Transverse colon (tissue), 4 donors: ENCODE measurements around the gene SYNE3. TPM values are rescaled to one million over a fixed set of nuclear protein-coding genes. Genes with fewer than 3 reads are reported as not detected.
"Not testable (repeated sequence)": the region's sequence is repeated elsewhere in the genome, so short reads cannot be mapped to it uniquely, and the experiment has no call there.

Experiments
- DNase-seq: peaks from one replicate; pipeline ENCODE4 v3.0.0-alpha.2; 2019
- H3K27ac ChIP-seq, 4 donors: fragments of 200-600 bp; sonication (generic); 2 replicates each; pipeline ENCODE4 v1.5.1; 2016 to 2018; ENCODE audit warnings: inconsistent platforms in 4 of 4
- H3K27me3 ChIP-seq: fragments of 200-600 bp; sonication (generic); 2 replicates; pipeline ENCODE4 v1.5.1; 2017; ENCODE audit warnings: inconsistent platforms
- H3K36me3 ChIP-seq, 4 donors: fragments of 200-600 bp; sonication (generic); 2 replicates each; pipeline ENCODE4 v1.5.1; 2017 to 2019; ENCODE audit warnings: inconsistent platforms in 4 of 4
- H3K4me1 ChIP-seq, 4 donors: fragments of 200-600 bp; sonication (generic); 2 replicates each; pipeline ENCODE4 v1.5.1; 2017 to 2020; ENCODE audit warnings: inconsistent platforms in 4 of 4
- H3K4me3 ChIP-seq, 4 donors: fragments of 200-600 bp; sonication (generic); 1 replicate in 1 of 4; 2 replicates in 3 of 4; pipeline versions ENCODE4 v1.5.1 to v1.6.1; 2017 to 2019; ENCODE audit warnings: inconsistent platforms in 4 of 4
- H3K9me3 ChIP-seq, 2 donors: fragments of 200-600 bp; sonication (generic); 2 replicates each; pipeline ENCODE4 v1.5.1; 2017 to 2019; ENCODE audit warnings: inconsistent platforms in 2 of 2
- CTCF ChIP-seq, 5 experiments: fragments of 200-600 bp in 3 of 5; fragments of 450-650 bp in 2 of 5; sonication (generic) in 3 of 5; IDR thresholded peaks; 1 replicate in 2 of 5; 2 replicates in 3 of 5; pipeline ENCODE4 v1.5.1; 2016 to 2017; ENCODE audit warnings: antibody characterized with exemption in 5 of 5, inconsistent platforms in 3 of 5, mild to moderate bottlenecking in 2 of 5, moderate library complexity in 1 of 5
- EP300 ChIP-seq: sonication (generic); formaldehyde crosslinking; IDR thresholded peaks from one replicate; pipeline ENCODE4 v1.6.1; 2017; ENCODE audit warnings: antibody characterized with exemption, low read depth
- POLR2A ChIP-seq: fragments of 450-650 bp; IDR thresholded peaks from one replicate; pipeline ENCODE4 v1.6.1; 2016; ENCODE audit warnings: antibody characterized with exemption, mild to moderate bottlenecking, moderate library complexity
- POLR2AphosphoS5 ChIP-seq, 3 donors: sonication (generic); formaldehyde crosslinking; IDR thresholded peaks; one replicate each; pipeline ENCODE4 v1.6.1; 2016; ENCODE audit warnings: antibody characterized with exemption in 3 of 3
- WGBS, 2 donors: methylation state at CpG; one replicate each; pipeline ENCODE4 v1.1.5; 2018; ENCODE audit warnings: low coverage in 1 of 2; 5-methylcytosine and 5-hydroxymethylcytosine counted together
- in situ Hi-C, 4 donors: fragments of 200-750 bp; cut with MboI; loops; one replicate each; pipeline versions ENCODE4 v1.15.0 to v1.15.1; 2017; ENCODE audit warnings: low sequenced_read_pairs in 3 of 4, low pct_ligation_motif_present in 1 of 4, low pct_unique_long_range_greater_than_20kb in 1 of 4
- intact Hi-C: fragments of 100-400 bp; cut with DNase I; formaldehyde crosslinking; loops from one replicate; pipeline ENCODE4 v1.15.1; 2023; ENCODE audit warnings: low total_unique reads
- total RNA-seq, 4 donors: library from RNA; depleted of rRNA; stranded (reverse); fragments of >200 nt; gene quantifications; one replicate each; pipeline ENCODE4 v1.1.0, GENCODE V29; 2016

SYNE3 gene
- total RNA-seq, 4 donors from 2014 or later: 9.8 to 46.8 (median 13.9) TPM

DNA sequence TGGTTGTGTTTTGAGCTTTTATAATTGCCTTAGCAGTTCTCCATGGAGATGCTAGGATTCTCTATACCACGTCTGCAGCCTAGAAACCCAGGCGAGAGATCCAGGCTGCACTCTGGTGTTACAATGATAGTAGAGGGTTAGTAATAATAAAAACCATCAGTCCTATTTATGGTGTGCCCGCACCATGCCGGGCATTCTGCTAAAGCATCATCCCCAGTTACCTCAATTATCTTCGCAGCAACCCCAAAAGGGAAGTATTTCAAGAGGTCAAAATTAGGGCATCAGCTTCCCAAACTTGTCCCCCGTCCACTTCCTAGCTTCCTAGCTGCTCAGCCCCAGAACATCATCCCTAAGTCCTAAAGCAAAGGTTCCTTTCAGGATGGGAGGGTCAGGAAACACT lies 3.2 kb downstream of the SYNE3 start:
- no peak for DNase-seq
- 53 to 80% methylated on average over 4 to 6 of the region's 6 CpGs for WGBS, 2 donors
- Histone ChIP-seq H3K4me1 (peaks cover 18 to 43% (median 31%) of the 10 kb centered on the region in 4 donors), H3K9me3 (no peaks in the 10 kb centered on the region), H3K4me3 (no peak overlapping the region), H3K27me3 (no peaks in the 10 kb centered on the region), H3K27ac (no peak overlapping the region), H3K36me3 (no peaks in the 10 kb centered on the region)
- intact Hi-C loops (no loop called here), in situ Hi-C loops (no loop called here)
- TF ChIP-seq EP300: no peak
- no peak for TF ChIP-seq POLR2AphosphoS5 (IDR thresholded peaks at IDR 0.05)
- TF ChIP-seq CTCF (IDR thresholded peaks at IDR 0.05): no peak
- no peak for TF ChIP-seq POLR2A

GRCh38 chr14:95511687-95512086 lies 4.8 kb downstream of the SYNE3 start:
- intact Hi-C loops: no loop called here
- WGBS, 2 donors: 80% methylated on average over 5 of the region's 5 CpGs; no CpG with 5 or more reads in 1 of the 2 donors
- Histone ChIP-seq H3K36me3 (no peaks in the 10 kb centered on the region), H3K9me3 (no peaks in the 10 kb centered on the region), H3K27ac (no peak overlapping the region), H3K4me3 (no peak overlapping the region), H3K27me3 (no peaks in the 10 kb centered on the region), H3K4me1 (peaks cover 9 to 36% (median 30%) of the 10 kb centered on the region in 4 donors)
- in situ Hi-C loops: no loop called here
- DNase-seq: no peak
- TF ChIP-seq EP300 (no peak), POLR2AphosphoS5 (IDR thresholded peaks at IDR 0.05) (no peak), CTCF (IDR thresholded peaks at IDR 0.05) (no peak), POLR2A (no peak)

- Histone ChIP-seq H3K27me3 (no peaks in the 10 kb centered on the region), H3K36me3 (no peaks in the 10 kb centered on the region), H3K27ac (no peak overlapping the region), H3K9me3 (no peaks in the 10 kb centered on the region), H3K4me1 (peaks cover 9 to 32% (median 25%) of the 10 kb centered on the region in 4 donors), H3K4me3 (no peak overlapping the region)
- no peak for DNase-seq
- intact Hi-C loops: no loop called here
- whole genome bisulfite sequencing, 2 donors: 93 to 100% methylated on average over 1 to 5 of the region's 5 CpGs
- TF ChIP-seq EP300 (no peak), POLR2A (no peak), POLR2AphosphoS5 (IDR thresholded peaks at IDR 0.05) (no peak), CTCF (IDR thresholded peaks at IDR 0.05) (no peak)
- in situ Hi-C loops: no loop called here
Measured at GRCh38 chr14:95510804-95511203, 5.6 kb downstream of the SYNE3 start.

GRCh38 chr14:95510344-95510743 lies 6.1 kb downstream of the SYNE3 start:
- DNase-seq, H3K27me3 ChIP-seq, H3K36me3 ChIP-seq, intact Hi-C loops, H3K9me3 ChIP-seq, in situ Hi-C loops, H3K27ac ChIP-seq, H3K4me3 ChIP-seq: not testable (repeated sequence)
- peaks cover 5 to 27% (median 21%) of the 10 kb centered on the region in 4 donors for H3K4me1 ChIP-seq
- 83 to 87% methylated on average over 4 to 9 of the region's 9 CpGs for WGBS, 2 donors

DNA sequence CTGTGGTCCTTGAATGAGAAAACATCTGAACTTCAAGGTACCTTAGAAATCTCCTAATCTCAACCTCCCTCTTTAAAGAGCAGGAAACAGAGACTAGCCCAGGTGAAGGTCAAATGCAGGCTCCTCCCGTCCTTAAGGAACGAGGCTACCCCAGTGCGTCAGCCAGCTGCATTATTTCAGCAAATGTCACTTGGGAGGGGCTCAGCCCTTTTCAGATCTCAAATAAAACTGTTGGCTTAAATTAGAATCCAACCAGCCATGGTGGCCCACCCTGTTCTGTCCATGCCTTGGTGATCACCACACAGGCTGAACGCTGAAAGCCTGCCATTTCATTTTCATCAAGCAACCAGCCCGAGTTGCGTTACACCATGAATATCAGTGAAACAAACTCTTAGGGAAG lies 7.0 kb downstream of the SYNE3 start:
- TF ChIP-seq CTCF (IDR thresholded peaks at IDR 0.05) (no peak), POLR2A (no peak), POLR2AphosphoS5 (IDR thresholded peaks at IDR 0.05) (no peak), EP300 (no peak)
- WGBS, 2 donors: 82% methylated on average over 6 of the region's 6 CpGs; no CpG with 5 or more reads in 1 of the 2 donors
- Histone ChIP-seq H3K27me3 (no peaks in the 10 kb centered on the region), H3K4me3 (no peak overlapping the region), H3K36me3 (no peaks in the 10 kb centered on the region), H3K9me3 (no peaks in the 10 kb centered on the region), H3K27ac (no peak overlapping the region), H3K4me1 (peaks cover 0 to 19% (median 12%) of the 10 kb centered on the region in 4 donors)
- no peak for DNase-seq
- in situ Hi-C loops (no loop called here), intact Hi-C loops (no loop called here)
